Medulla oblongata (tissue), 1 donor: ENCODE data around the gene MSH2.
"Not testable (repeated sequence)": the region's sequence is repeated elsewhere in the genome, so short reads cannot be mapped to it uniquely, and the experiment has no call there.

Experiments used
- DNase-seq: peaks from one replicate; pipeline ENCODE4 v3.0.0-alpha.2; 2015; ENCODE audit errors: extremely low spot score

The MSH2 gene

GRCh38 chr2:47407976-47408375 is 5.0 kb downstream of the MSH2 start:
- DNase-seq: not testable (repeated sequence)

- no peak for DNase-seq
Measured at GRCh38 chr2:47414682-47415458, 11.9 kb downstream of the MSH2 start.

DNA sequence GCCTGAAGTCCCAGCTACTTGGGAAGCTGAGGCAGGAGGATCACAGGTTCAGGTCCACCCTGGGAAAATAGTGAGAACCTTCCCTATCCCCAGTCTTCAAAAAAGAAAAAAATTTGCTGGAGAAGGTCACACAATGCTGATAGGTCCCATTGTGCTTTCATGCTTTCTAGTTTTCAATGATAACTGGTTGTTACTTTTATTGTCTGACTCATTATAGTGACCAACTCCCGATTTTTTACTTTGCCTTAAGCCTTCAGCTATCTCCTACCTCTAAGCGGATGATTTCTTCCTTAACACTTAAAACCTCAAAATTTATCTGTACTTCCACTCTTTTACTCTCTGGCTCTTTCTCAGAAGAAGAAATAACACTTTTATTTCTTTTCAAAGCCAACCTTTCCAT is 17.3 kb downstream of the MSH2 start:
- no peak for DNase-seq

DNA sequence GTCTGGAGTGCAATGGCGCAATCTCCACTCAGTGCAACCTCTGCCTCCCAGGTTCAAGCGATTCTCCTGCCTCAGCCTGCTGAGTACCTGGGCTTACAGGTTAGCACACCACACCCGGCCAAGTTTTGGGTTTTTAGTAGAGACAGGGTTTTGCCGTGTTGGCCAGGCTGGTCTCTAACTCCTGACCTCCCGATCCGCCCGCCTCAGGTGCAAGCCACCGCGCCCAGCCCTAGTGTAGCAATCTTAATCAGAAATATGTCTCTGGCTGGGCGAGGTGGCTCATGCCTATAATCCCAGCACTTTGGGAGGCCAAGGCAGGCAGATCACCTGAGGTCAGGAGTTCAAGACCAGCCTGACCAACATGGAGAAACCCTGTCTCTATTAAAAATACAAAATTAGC is 17.7 kb downstream of the MSH2 start:
- not testable (repeated sequence) for DNase-seq

DNA sequence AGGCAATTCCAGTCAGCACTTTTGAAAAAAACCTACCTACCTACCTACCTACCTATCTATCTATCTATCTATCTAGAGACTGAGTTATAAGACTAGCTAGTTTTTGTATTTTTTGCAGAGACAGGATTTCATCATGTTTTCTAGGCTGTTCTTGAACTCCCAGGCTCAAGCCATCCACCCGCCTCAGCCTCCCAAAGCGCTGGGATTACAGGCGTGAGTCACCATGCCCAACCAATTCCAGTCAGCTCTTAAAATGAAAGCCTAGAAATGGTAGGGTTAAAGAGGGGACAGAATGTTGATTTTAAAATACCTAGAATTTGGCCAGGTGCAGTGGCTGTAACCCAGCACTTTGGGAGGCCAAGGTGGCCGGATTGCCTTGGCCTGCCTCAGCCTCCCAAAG is 19.1 kb downstream of the MSH2 start:
- DNase-seq: no peak

DNA sequence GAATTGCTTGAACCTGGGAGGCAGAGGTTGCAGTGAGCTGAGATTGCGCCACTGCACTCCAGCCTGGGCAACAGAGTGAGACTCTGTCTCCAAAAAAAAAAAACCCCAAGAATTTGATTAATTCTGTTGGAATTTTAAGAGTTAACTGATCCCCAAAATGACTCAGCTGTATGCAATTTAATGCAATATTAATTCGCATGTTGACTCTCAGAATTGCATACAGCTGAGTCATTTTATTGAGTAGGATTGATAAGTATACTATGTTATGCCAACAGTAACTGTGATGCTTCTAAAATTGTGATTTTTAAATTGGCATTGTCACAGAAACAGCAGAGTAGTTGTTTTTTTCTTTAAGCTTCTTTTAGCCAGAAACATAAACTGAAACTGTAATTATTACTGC is 19.6 kb downstream of the MSH2 start:
- DNase-seq: no peak

- DNase-seq: no peak
Measured at GRCh38 chr2:47426786-47427185, 23.8 kb downstream of the MSH2 start.

- no peak for DNase-seq
Measured at GRCh38 chr2:47429795-47430194, 26.8 kb downstream of the MSH2 start.

DNA sequence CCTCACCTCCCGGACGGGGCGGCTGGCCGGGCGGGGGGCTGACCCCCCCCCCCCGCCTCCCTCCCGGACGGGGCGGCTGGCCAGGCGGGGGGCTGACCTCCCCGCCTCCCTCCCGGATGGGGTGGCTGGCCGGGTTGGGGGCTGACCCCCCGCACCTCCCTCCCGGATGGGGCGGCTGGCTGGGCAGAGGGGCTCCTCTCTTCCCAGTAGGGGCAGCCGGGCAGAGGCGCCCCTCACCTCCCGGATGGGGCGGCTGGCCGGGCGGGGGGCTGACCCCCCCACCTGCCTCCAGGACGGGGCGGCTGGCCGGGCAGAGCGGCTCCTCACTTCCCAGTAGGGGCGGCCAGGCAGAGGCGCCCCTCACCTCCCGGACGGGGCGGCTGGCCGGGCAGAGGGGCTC is 30.1 kb downstream of the MSH2 start:
- not testable (repeated sequence) for DNase-seq

- DNase-seq: not testable (repeated sequence)
Measured at GRCh38 chr2:47433445-47433844, 30.5 kb downstream of the MSH2 start.

- DNase-seq: peak; percentile 67
Measured at GRCh38 chr2:47437287-47437686, 34.3 kb downstream of the MSH2 start.

DNA sequence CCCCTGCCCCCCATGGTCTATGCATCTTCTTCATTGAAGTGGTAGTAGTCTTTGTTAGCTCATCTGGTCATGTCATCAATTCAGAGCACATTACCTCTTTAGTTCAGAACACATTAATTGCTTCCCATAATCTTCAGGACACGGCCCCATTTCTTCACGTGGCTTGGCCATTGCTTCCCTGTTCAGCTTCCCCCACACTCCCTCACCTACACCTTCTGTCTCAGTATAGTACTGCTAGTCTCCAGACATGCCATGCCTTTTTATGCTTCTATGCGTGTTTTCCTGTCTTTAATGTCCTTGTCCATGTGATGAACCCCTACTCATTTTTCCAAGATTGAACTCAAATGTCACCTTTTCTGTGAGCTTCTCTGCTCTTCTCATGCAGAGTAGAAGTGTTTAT is 35.1 kb downstream of the MSH2 start:
- no peak for DNase-seq

- no peak for DNase-seq
Measured at GRCh38 chr2:47438783-47439182, 35.8 kb downstream of the MSH2 start.

DNA sequence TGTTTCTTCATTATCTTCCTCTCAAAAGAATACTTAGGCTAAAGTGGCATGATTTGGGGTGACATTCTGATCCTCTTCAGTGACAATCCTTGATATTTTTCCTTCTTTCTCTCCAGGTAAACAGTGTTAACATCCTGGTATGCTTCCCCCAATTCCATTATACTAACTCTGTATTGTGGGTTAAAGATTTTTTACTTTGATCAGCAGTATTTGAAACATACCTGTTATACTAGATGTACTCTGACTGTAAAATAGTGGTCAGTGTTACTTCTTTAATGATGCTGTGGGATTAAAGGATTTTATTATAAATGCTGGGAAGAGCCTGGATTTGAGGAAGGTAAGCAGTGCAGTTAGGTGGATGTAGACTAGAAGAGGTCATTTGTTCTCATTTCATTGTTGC is 48.8 kb downstream of the MSH2 start:
- no peak for DNase-seq

DNA sequence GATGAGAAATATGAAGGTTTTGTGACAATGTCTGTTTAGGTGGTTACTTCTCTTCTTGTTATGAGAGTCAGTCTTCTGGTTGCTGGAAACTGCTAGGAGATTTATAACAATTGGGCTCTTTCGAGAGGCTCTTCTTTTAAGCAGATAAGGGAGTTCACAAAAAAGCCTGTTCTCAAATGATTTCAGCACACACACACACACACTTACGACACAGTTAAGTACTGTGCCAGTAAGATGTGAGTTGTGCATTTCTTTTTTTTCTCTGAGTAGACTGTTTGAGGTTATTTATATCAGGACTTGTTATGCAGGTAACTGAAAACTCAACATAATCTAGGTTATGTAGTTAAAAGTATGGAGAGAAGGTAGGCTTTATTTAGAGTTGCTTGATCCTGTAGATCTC is 49.8 kb downstream of the MSH2 start:
- DNase-seq: no peak

GRCh38 chr2:47454818-47455217 is 51.9 kb downstream of the MSH2 start:
- not testable (repeated sequence) for DNase-seq

- no peak for DNase-seq
Measured at GRCh38 chr2:47455411-47455810, 52.5 kb downstream of the MSH2 start.

GRCh38 chr2:47456851-47457250 is 53.9 kb downstream of the MSH2 start:
- no peak for DNase-seq

DNA sequence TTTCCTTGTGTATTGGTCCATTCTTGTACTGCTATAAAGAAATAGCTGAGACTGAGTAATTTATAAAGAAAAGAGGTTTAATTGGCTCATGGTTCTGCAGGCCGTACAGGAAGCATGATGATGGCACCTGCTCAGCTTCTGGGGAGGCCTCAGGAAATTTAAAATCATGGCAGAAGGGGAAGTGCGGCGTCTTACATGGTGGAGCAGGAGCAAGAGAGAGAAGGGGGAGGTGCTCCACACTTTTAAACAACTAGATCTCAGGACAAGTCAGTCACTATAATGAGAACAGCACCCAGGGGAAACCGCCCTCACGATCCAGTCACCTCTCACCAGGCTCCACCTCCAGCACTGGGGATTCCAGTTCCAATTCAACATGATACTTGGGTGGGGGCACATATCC is 54.3 kb downstream of the MSH2 start:
- no peak for DNase-seq

GRCh38 chr2:47459021-47459420 is 56.1 kb downstream of the MSH2 start:
- DNase-seq: no peak

DNA sequence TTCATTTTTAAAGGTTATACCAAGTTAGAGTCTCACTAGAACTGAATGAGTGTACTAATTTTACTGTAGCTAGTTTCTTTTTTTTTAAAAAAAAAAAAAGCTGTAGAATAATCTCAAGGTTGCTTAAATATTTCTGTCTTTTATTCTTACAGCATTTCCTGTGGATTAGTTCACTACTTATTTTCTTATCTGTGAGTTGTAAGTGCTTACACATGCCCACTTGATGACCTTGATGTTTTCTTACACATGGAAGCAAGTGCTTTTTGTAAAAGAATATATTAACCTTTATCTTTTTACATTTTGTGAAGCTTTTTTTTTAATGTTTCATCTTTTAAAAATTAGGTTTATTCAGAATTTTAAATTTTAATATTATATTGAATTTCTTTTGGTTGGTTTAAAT is 57.8 kb downstream of the MSH2 start:
- no peak for DNase-seq

DNA sequence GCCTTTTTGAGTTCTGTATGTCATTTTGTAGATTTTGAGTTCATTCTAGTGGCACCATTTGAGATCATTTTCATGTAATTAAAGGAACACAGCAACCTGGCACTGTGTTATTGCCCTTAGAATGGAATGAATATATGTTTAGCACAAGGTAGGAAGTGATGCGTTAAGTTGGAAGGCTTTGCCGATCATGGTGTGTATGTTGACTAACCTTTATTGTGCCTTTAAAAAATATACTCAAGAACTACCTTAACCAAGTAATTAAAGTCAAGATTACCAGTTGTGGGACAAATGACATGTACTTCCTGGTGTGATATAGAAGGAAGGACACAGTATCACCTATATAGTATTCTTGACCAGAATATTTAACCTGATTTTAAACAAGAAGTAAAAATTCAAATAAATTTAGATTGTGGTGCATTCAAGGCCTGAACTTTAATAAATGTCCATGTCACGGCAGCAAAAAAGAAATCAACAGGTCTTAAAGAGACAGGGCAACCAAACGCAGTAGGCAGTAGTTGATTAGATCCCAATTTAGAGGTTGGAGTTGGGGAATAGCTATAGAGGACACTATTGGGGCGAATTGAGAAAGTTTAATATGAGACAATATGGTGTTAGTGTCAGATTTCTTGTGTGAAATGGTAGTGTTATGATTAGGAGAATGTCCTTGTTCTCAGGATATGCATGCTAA is 68.6 kb downstream of the MSH2 start:
- no peak for DNase-seq

- DNase-seq: no peak
Measured at GRCh38 chr2:47479863-47480262, 76.9 kb downstream of the MSH2 start.
